ENCODE measurements around the gene RCOR2.

The RCOR2 gene

DNA sequence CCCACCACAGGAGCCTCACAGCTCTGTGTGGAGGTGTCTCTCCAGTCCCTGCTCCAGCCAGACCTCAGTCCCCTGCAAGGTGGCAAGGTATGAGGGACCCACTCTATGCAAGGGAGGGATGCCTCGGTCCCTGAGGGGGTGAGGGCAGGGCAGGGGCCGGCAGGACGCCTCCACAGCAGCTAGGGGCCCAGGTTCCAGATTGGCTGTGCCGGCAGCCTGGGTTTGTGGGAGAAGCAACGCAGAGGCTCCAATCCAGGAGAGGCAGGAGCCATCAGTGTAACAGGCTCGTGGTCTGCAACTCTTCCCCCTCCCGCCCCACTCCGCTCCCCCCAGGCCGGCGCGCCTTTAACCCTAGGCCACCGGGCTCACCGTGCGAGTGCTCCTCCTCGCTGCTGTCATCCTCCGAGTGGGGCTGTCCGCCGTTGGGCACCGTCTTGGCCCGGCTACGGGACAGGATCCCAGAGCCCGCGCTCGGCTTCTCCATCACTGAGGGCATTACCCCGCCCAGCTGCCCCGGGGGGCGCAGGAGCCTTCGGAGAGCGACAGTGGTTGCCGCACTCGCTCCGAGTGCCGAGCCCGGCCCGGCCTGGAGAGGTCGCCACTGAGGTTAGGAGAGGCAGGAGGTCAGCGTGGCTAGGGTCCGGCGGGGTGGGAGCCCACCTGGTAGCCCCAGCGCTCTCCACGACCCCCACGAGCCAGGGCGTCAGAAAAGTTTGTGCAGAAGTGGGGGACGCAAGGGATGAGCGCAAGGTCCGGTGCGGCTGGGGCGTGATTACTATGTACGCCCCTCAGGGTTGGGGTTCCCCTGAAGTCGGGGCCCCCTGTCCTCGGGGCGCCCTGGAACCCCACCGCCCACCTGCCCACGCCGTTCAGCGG lies 765 bp downstream of the RCOR2 start:
- H3K4me3 ChIP-seq (ENCODE audit: low read depth, low read length) = peak overlapping the region; percentile 91
- H3K36me3 ChIP-seq = peaks cover 30% of the 10 kb centered on the region
- peak; percentile 90 for TF ChIP-seq CTCF (IDR thresholded peaks at IDR 0.05; ENCODE audit: low read depth, low read length)
- peak overlapping the region; percentile 100 for H3K27ac ChIP-seq
- no peaks in the 10 kb centered on the region for H3K9me3 ChIP-seq (ENCODE audit: severe bottlenecking)
- DNase-seq = peak; percentile 89
- H3K27me3 ChIP-seq (ENCODE audit: insufficient read depth, low read depth, severe bottlenecking) = no peaks in the 10 kb centered on the region

- no peaks in the 10 kb centered on the region for H3K27me3 ChIP-seq (ENCODE audit: insufficient read depth, low read depth, severe bottlenecking)
- H3K4me3 ChIP-seq (ENCODE audit: low read depth, low read length) = peak overlapping the region; percentile 91
- H3K27ac ChIP-seq = peak overlapping the region; percentile 100
- peaks cover 36% of the 10 kb centered on the region for H3K36me3 ChIP-seq
- peak; percentile 18; the same call in 1 of the 2 replicates for TF ChIP-seq CTCF (IDR thresholded peaks at IDR 0.05; ENCODE audit: low read depth, low read length)
- H3K9me3 ChIP-seq (ENCODE audit: severe bottlenecking) = no peaks in the 10 kb centered on the region
- DNase-seq = peak; percentile 59
These were observed 1.9 kb downstream of the RCOR2 start for GRCh38 chr11:63914896-63915691.

- peaks cover 40% of the 10 kb centered on the region for H3K36me3 ChIP-seq
- no peaks in the 10 kb centered on the region for H3K9me3 ChIP-seq (ENCODE audit: severe bottlenecking)
- H3K27ac ChIP-seq = peak overlapping the region; percentile 100
- H3K27me3 ChIP-seq (ENCODE audit: insufficient read depth, low read depth, severe bottlenecking) = no peaks in the 10 kb centered on the region
- peak overlapping the region; percentile 91; the same call in 1 of the 2 replicates for H3K4me3 ChIP-seq (ENCODE audit: low read depth, low read length)
- no peak for TF ChIP-seq CTCF (IDR thresholded peaks at IDR 0.05; ENCODE audit: low read depth, low read length)
- peak; percentile 68 for DNase-seq
These were observed 2.8 kb downstream of the RCOR2 start for GRCh38 chr11:63913866-63914830.

DNA sequence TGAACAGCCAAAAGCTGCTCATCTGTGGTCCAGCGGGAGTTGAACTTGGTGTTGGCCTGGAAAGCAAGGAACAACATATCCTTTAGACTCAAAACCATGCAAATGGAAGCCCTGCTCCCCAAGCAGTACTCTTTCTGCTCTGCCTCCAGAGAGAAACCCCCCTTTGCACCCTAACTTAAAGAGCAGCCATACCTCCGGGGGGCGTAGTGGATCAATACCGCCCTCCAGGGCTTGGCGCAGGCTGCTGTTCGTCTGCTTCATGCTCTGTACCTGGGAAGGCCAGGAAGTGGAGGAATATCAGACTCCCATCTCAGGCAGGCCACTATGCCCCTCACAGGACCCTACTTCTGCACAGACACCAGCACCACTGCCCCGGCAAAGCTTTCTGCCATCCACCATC lies 4.3 kb downstream of the RCOR2 start:
- Histone ChIP-seq H3K4me3 (ENCODE audit: low read depth, low read length) (no peak overlapping the region), H3K27me3 (ENCODE audit: insufficient read depth, low read depth, severe bottlenecking) (no peaks in the 10 kb centered on the region), H3K36me3 (peaks cover 55% of the 10 kb centered on the region), H3K9me3 (ENCODE audit: severe bottlenecking) (no peaks in the 10 kb centered on the region), H3K27ac (no peak overlapping the region)
- DNase-seq = no peak
- TF ChIP-seq CTCF (IDR thresholded peaks at IDR 0.05; ENCODE audit: low read depth, low read length) = no peak

DNA sequence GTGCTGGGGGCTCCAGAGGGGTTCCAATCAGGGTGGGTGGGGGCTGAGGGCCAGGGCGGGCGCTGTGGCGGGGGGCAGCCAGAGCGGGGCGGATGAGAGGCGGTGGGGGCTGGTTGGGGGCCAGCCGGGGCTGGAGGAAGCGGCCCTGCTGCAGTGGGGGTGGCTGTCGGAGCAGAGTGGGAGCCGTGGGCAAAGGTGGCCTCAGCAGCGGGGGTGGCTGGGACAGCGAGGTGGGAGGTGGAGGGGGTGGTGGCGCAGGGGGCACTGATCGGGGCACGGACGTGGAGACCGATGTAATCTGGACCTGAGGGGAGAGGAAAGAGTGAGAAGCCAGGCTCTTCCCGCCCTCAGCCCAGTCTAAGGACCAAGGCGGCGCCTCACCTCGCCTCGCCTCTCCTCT lies 5.1 kb downstream of the RCOR2 start:
- H3K27me3 ChIP-seq (ENCODE audit: insufficient read depth, low read depth, severe bottlenecking) = no peaks in the 10 kb centered on the region
- H3K27ac ChIP-seq = no peak overlapping the region
- H3K36me3 ChIP-seq = peaks cover 57% of the 10 kb centered on the region
- TF ChIP-seq CTCF (IDR thresholded peaks at IDR 0.05; ENCODE audit: low read depth, low read length) = no peak
- DNase-seq = no peak
- no peak overlapping the region for H3K4me3 ChIP-seq (ENCODE audit: low read depth, low read length)
- no peaks in the 10 kb centered on the region for H3K9me3 ChIP-seq (ENCODE audit: severe bottlenecking)
